GM23248 (cell line): ENCODE measurements around the gene TRIOBP. TPM values are rescaled to one million over a fixed set of nuclear protein-coding genes. Genes with fewer than 3 reads are reported as not detected.

ENCODE experiments used
- DNase-seq: peaks from one replicate; pipeline ENCODE4 v3.0.0-alpha.2; 2015
- H2AFZ ChIP-seq: fragments of 200-600 bp; sonication (generic); 2 replicates; pipeline ENCODE4 v1.6.1; 2016; ENCODE audit warnings: antibody characterized with exemption
- H3F3A ChIP-seq: fragments of 200-600 bp; sonication (generic); 2 replicates; pipeline ENCODE4 v1.6.1; 2016; ENCODE audit warnings: mild to moderate bottlenecking, antibody characterized with exemption, mixed run types; ENCODE audit not compliant: insufficient read depth
- H3K27ac ChIP-seq: fragments of 200-600 bp; sonication (generic); 2 replicates; pipeline ENCODE4 v1.5.1; 2016; ENCODE audit warnings: mild to moderate bottlenecking
- H3K27me3 ChIP-seq: fragments of 200-600 bp; sonication (generic); replicated peaks from 2 replicates; pipeline ENCODE4 v1.6.1; 2016; ENCODE audit warnings: mild to moderate bottlenecking; ENCODE audit not compliant: insufficient read depth
- H3K36me3 ChIP-seq: fragments of 200-600 bp; sonication (generic); 2 replicates; pipeline ENCODE4 v1.6.1; 2016; ENCODE audit warnings: low read depth, mild to moderate bottlenecking
- H3K4me1 ChIP-seq: fragments of 200-600 bp; sonication (generic); 2 replicates; pipeline ENCODE4 v1.6.1; 2016; ENCODE audit warnings: mild to moderate bottlenecking; ENCODE audit not compliant: insufficient read depth
- H3K4me2 ChIP-seq: fragments of 200-600 bp; sonication (generic); one replicate; pipeline ENCODE4 v1.6.1; 2016; ENCODE audit warnings: mild to moderate bottlenecking; ENCODE audit not compliant: unreplicated experiment
- H3K4me3 ChIP-seq: fragments of 200-600 bp; sonication (generic); 2 replicates; pipeline ENCODE4 v1.5.1; 2016; ENCODE audit warnings: mild to moderate bottlenecking
- H3K79me2 ChIP-seq: fragments of 200-600 bp; sonication (generic); 2 replicates; pipeline ENCODE4 v1.6.1; 2016; ENCODE audit warnings: mild to moderate bottlenecking; ENCODE audit not compliant: insufficient read depth
- H3K9ac ChIP-seq: fragments of 200-600 bp; sonication (generic); 2 replicates; pipeline ENCODE4 v1.6.1; 2016; ENCODE audit warnings: mild to moderate bottlenecking
- H3K9me2 ChIP-seq: fragments of 200-600 bp; sonication (generic); 2 replicates; pipeline ENCODE4 v1.6.1; 2016; ENCODE audit warnings: mixed run types, mild to moderate bottlenecking, moderate library complexity; ENCODE audit not compliant: insufficient read depth
- H3K9me3 ChIP-seq: fragments of 200-600 bp; sonication (generic); one replicate; pipeline ENCODE4 v1.6.1; 2017; ENCODE audit warnings: low read depth
- H4K20me1 ChIP-seq: fragments of 200-600 bp; sonication (generic); 2 replicates; pipeline ENCODE4 v1.6.0; 2016; ENCODE audit not compliant: insufficient read depth
- EZH2 ChIP-seq: fragments of 200-600 bp; sonication (generic); IDR thresholded peaks from 2 replicates; pipeline ENCODE4 v1.6.1; 2018; ENCODE audit warnings: antibody characterized with exemption, mild to moderate bottlenecking; ENCODE audit not compliant: insufficient read depth, poor library complexity, severe bottlenecking
- EZH2phosphoT487 ChIP-seq: fragments of 200-600 bp; sonication (generic); IDR thresholded peaks from 2 replicates; pipeline ENCODE4 v1.6.1; 2018; ENCODE audit warnings: antibody characterized with exemption, moderate library complexity, mild to moderate bottlenecking, low read depth; ENCODE audit not compliant: insufficient read depth
- WGBS, 2 experiments: methylation state at CpG; one replicate each; pipeline ENCODE4 v1.1.6; 2015 to 2017; ENCODE audit warnings: low lambda C conversion rate in 2 of 2, low coverage in 1 of 2; ENCODE audit errors: missing lambda C conversion rate in 2 of 2; 5-methylcytosine and 5-hydroxymethylcytosine counted together
- in situ Hi-C: fragments of 300-500 bp; cut with MboI; formaldehyde crosslinking; loops from 2 replicates; pipeline ENCODE4 v1.15.0; 2020
- polyA plus RNA-seq: library from polyadenylated mRNA; unstranded; fragments of >200 nt; fragmentation: Nextera tagmentation; extraction: Ambion mirVana; gene quantifications from 2 replicates; pipeline ENCODE4 v1.2.1, GENCODE V29; 2016
- total RNA-seq: library from RNA; depleted of rRNA; stranded (reverse); fragments of >200 nt; shearing (Covaris generic); gene quantifications from 2 replicates; pipeline ENCODE4 v1.2.3, GENCODE V29; 2014

Gene TRIOBP
- total and polyA plus RNA-seq, 2 experiments from 2014 or later = 123 to 135 TPM

GRCh38 chr22:37805810-37806277 is 109.0 kb downstream of the TRIOBP start:
- Histone ChIP-seq H3K9ac (peak overlapping the region; percentile 88), H3K4me2 (peak overlapping the region; percentile 98), H3K27ac (peak overlapping the region; percentile 74), H3K9me3 (no peaks in the 10 kb centered on the region), H3K4me3 (peak overlapping the region; percentile 76), H3K9me2 (no peaks in the 10 kb centered on the region), H2AFZ (peak overlapping the region; percentile 78), H3K4me1 (peaks cover 11% of the 10 kb centered on the region), H4K20me1 (no peaks in the 10 kb centered on the region), H3K27me3 (no peaks in the 10 kb centered on the region), H3F3A (peaks cover 14% of the 10 kb centered on the region), H3K79me2 (peaks cover 20% of the 10 kb centered on the region; the same call in 1 of the 2 replicates), H3K36me3 (no peaks in the 10 kb centered on the region)
- 5 to 6% methylated on average over 10 of the region's 10 CpGs for WGBS, 2 experiments
- no peak for TF ChIP-seq EZH2phosphoT487
- peak; percentile 38 for DNase-seq
- in situ Hi-C loops = no loop called here

GRCh38 chr22:37806409-37807333 is 109.8 kb downstream of the TRIOBP start:
- Histone ChIP-seq H3K4me3 (peak overlapping the region; percentile 76), H3K27ac (peak overlapping the region; percentile 74), H3K9me3 (no peaks in the 10 kb centered on the region), H3F3A (peaks cover 14% of the 10 kb centered on the region), H3K4me1 (peaks cover 11% of the 10 kb centered on the region), H3K79me2 (peaks cover 20% of the 10 kb centered on the region; the same call in 1 of the 2 replicates), H3K9me2 (no peaks in the 10 kb centered on the region), H3K27me3 (no peaks in the 10 kb centered on the region), H3K4me2 (peak overlapping the region; percentile 98), H3K9ac (peak overlapping the region; percentile 88), H2AFZ (peak overlapping the region; percentile 78; the same call in 1 of the 2 replicates), H4K20me1 (no peaks in the 10 kb centered on the region), H3K36me3 (no peaks in the 10 kb centered on the region)
- WGBS, 2 experiments = 3 to 6% methylated on average over 18 to 19 of the region's 19 CpGs
- in situ Hi-C loops = no loop called here
- DNase-seq = peak; percentile 86
- TF ChIP-seq EZH2phosphoT487 = no peak
- no peak for TF ChIP-seq EZH2

- DNase-seq = peak; percentile 99
- peak within 1 kb of the TSS; percentile 76 for H3K4me3 ChIP-seq
- H3K9me3 ChIP-seq = no peaks in the 10 kb centered on the region
- peaks cover 11% of the 10 kb centered on the region for H3K4me1 ChIP-seq
- TF ChIP-seq EZH2 (no peak), EZH2phosphoT487 (no peak)
- peaks cover 20% of the 10 kb centered on the region; the same call in 1 of the 2 replicates for H3K79me2 ChIP-seq
- no peaks in the 10 kb centered on the region for H4K20me1 ChIP-seq
- H3K27me3 ChIP-seq = no peaks in the 10 kb centered on the region
- H3F3A ChIP-seq = peaks cover 14% of the 10 kb centered on the region
- peak within 1 kb of the TSS; percentile 98 for H3K4me2 ChIP-seq
- peak within 1 kb of the TSS; percentile 88 for H3K9ac ChIP-seq
- in situ Hi-C loops = no loop called here
- peak within 1 kb of the TSS; percentile 78 for H2AFZ ChIP-seq
- H3K27ac ChIP-seq = peak within 1 kb of the TSS; percentile 74
- H3K36me3 ChIP-seq = no peaks in the 10 kb centered on the region
- WGBS, 2 experiments = 1% methylated on average over 59 to 72 of the region's 73 CpGs
- no peaks in the 10 kb centered on the region for H3K9me2 ChIP-seq
Measured at GRCh38 chr22:37807410-37808293, 110.8 kb downstream of the TRIOBP start, which contains the start of gene GCAT. GCAT (plus strand) TSS chr22:37807934; CDS start chr22:37807968, 34 bp downstream.

GRCh38 chr22:37808294-37808657 is 111.4 kb downstream of the TRIOBP start:
- Histone ChIP-seq H2AFZ (peak overlapping the region; percentile 69), H3K27me3 (no peaks in the 10 kb centered on the region), H3K9me3 (no peaks in the 10 kb centered on the region), H3K27ac (peak overlapping the region; percentile 64), H4K20me1 (no peaks in the 10 kb centered on the region), H3K9me2 (no peaks in the 10 kb centered on the region), H3K4me3 (peak overlapping the region; percentile 76), H3F3A (peaks cover 14% of the 10 kb centered on the region), H3K36me3 (no peaks in the 10 kb centered on the region), H3K4me2 (peak overlapping the region; percentile 98), H3K9ac (peak overlapping the region; percentile 88), H3K4me1 (peaks cover 11% of the 10 kb centered on the region), H3K79me2 (peaks cover 20% of the 10 kb centered on the region; the same call in 1 of the 2 replicates)
- TF ChIP-seq EZH2 (no peak), EZH2phosphoT487 (no peak)
- in situ Hi-C loops = no loop called here
- WGBS, 2 experiments = 3% methylated on average over 8 of the region's 8 CpGs
- peak; percentile 78 for DNase-seq
